GM12878 (cell line): Measurements from ENCODE around the gene ZNF408. TPM values are rescaled to one million over a fixed set of nuclear protein-coding genes. Genes with fewer than 3 reads are reported as not detected.

Source experiments
- ATAC-seq: fragments of 200-7000 bp; cut with Tn5 transposase; 3 replicates; pipeline ENCODE4 v1.9.1; 2020; ENCODE audit warnings: mild to moderate bottlenecking, moderate library complexity
- BruUV-seq: library from RNA; stranded (reverse); fragments of 400-500 nt; replicated peaks from 2 replicates; lab custom pipeline; 2021; lab: Mats Ljungman, UMichigan
- CTCF ChIA-PET: fragments of 300-600 bp; sonication (Branson Sonifier 250); formaldehyde crosslinking; extraction: SDS; loops from one replicate; lab custom pipeline; 2021; ENCODE audit warnings: inconsistent platforms; lab: Yijun Ruan, JAX
- POLR2A ChIA-PET: fragments of 350-600 bp; formaldehyde crosslinking; extraction: SDS; loops from one replicate; lab custom pipeline; 2021; ENCODE audit warnings: inconsistent platforms; lab: Charles Lee
- RAD21 ChIA-PET: fragments of 300-600 bp; sonication (Branson Sonifier 250); formaldehyde crosslinking; loops from one replicate; lab custom pipeline; 2023; ENCODE audit warnings: antibody characterized with exemption; ENCODE audit not compliant: unreplicated experiment; lab: Charles Lee
- SMC1A ChIA-PET: fragments of 300-600 bp; sonication (Branson Sonifier 250); formaldehyde crosslinking; loops from one replicate; lab custom pipeline; 2023; ENCODE audit not compliant: unreplicated experiment, uncharacterized antibody; lab: Charles Lee
- DNase-seq: peaks from one replicate; pipeline ENCODE4 v3.0.0-alpha.2; 2011; ENCODE audit warnings: low read depth, low spot score
- FAIRE-seq: peaks from 3 replicates; lab custom pipeline; 2011; peaks lifted over from hg19 to GRCh38; lab: Jason Lieb, UNC
- H2AFZ ChIP-seq: 2 replicates; pipeline ENCODE4 v1.6.0; 2011; ENCODE audit warnings: low read depth, low read length, control low read depth; ENCODE audit not compliant: control insufficient read depth
- H3K27ac ChIP-seq: 2 replicates; pipeline ENCODE4 v1.5.1; 2011; ENCODE audit warnings: control low read depth; ENCODE audit not compliant: control insufficient read depth, insufficient read depth
- H3K27me3 ChIP-seq, 2 experiments: replicated peaks in 1 of 2; 2 replicates each; pipeline versions ENCODE4 v1.6.0 to v1.6.1; 2011; ENCODE audit warnings: low read length in 1 of 2; ENCODE audit not compliant: control insufficient read depth in 2 of 2, insufficient read depth in 2 of 2
- H3K36me3 ChIP-seq, 2 experiments: 2 replicates each; pipeline ENCODE4 v1.5.1; 2011; ENCODE audit warnings: low read length in 1 of 2; ENCODE audit not compliant: control insufficient read depth in 2 of 2, insufficient read depth in 2 of 2
- H3K4me1 ChIP-seq: 2 replicates; pipeline ENCODE4 v1.6.1; 2011; ENCODE audit warnings: mild to moderate bottlenecking, low read length, moderate library complexity, mixed read lengths; ENCODE audit not compliant: control insufficient read depth, insufficient read depth
- H3K4me2 ChIP-seq: 2 replicates; pipeline ENCODE4 v1.6.0; 2011; ENCODE audit warnings: control low read depth; ENCODE audit not compliant: control insufficient read depth, insufficient read depth
- H3K4me3 ChIP-seq: fragments of 200-600 bp; sonication (generic); 2 replicates; pipeline ENCODE4 v1.5.1; 2016
- H3K79me2 ChIP-seq: 2 replicates; pipeline ENCODE4 v1.6.0; 2011; ENCODE audit warnings: low read length; ENCODE audit not compliant: control insufficient read depth, insufficient read depth
- H3K9ac ChIP-seq: 2 replicates; pipeline ENCODE4 v1.8.0; 2011; ENCODE audit warnings: low read length, control low read depth, mixed read lengths; ENCODE audit not compliant: control insufficient read depth, insufficient read depth
- H3K9me3 ChIP-seq: replicated peaks from 3 replicates; pipeline ENCODE4 v1.5.1; 2011; ENCODE audit warnings: mild to moderate bottlenecking, low read length; ENCODE audit not compliant: control insufficient read depth, insufficient read depth
- H4K20me1 ChIP-seq: 2 replicates; pipeline ENCODE4 v1.6.0; 2011; ENCODE audit not compliant: control insufficient read depth, insufficient read depth
- BCL11A ChIP-seq: IDR thresholded peaks from 2 replicates; pipeline ENCODE4 v1.6.1; 2011; ENCODE audit warnings: low read depth, low read length
- CREM ChIP-seq: IDR thresholded peaks from 2 replicates; pipeline ENCODE4 v1.6.1; 2014; ENCODE audit warnings: antibody characterized with exemption, low read depth
- EED ChIP-seq: sonication (generic); IDR thresholded peaks from 2 replicates; pipeline ENCODE4 v1.6.1; 2016; ENCODE audit warnings: antibody characterized with exemption, low read depth
- EP300 ChIP-seq, 2 experiments: fragments of 150-350 bp in 1 of 2; IDR thresholded peaks; 2 replicates each; pipeline ENCODE4 v1.6.1; 2011 to 2012; ENCODE audit warnings: low read depth in 2 of 2, low read length in 2 of 2, borderline replicate concordance in 1 of 2, improper control_type of control experiment in 1 of 2, inconsistent platforms in 1 of 2; ENCODE audit not compliant: control insufficient read depth in 1 of 2
- PAX5 ChIP-seq: IDR thresholded peaks from 2 replicates; pipeline ENCODE4 v1.6.1; 2011; ENCODE audit warnings: low read depth, low read length, borderline replicate concordance
- POU2F2 ChIP-seq: IDR thresholded peaks from 3 replicates; pipeline ENCODE4 v1.6.1; 2011; ENCODE audit warnings: low read depth, mild to moderate bottlenecking, low read length, borderline replicate concordance
- RFX5 ChIP-seq: IDR thresholded peaks from 2 replicates; pipeline ENCODE4 v1.6.1; 2011; ENCODE audit warnings: low read depth, low read length, improper control_type of control experiment
- SP1 ChIP-seq: IDR thresholded peaks from one replicate; pipeline ENCODE4 v1.6.1; 2011; ENCODE audit warnings: low read depth, low read length
- SREBF1 ChIP-seq: IDR thresholded peaks from 2 replicates; pipeline ENCODE4 v1.6.1; 2012; ENCODE audit warnings: mild to moderate bottlenecking, low read length
- STAT1 ChIP-seq: fragments of 450-650 bp; conservative IDR thresholded peaks from 2 replicates; pipeline ENCODE4 v1.6.1; 2014; ENCODE audit warnings: antibody characterized with exemption, mild to moderate bottlenecking
- TARDBP ChIP-seq: IDR thresholded peaks from 2 replicates; pipeline ENCODE4 v1.6.1; 2016; ENCODE audit warnings: borderline replicate concordance
- TCF12 ChIP-seq: IDR thresholded peaks from 2 replicates; pipeline ENCODE4 v1.6.1; 2011; ENCODE audit warnings: low read depth, mild to moderate bottlenecking, low read length
- USF1 ChIP-seq: IDR thresholded peaks from 2 replicates; pipeline ENCODE4 v1.6.1; 2011; ENCODE audit warnings: borderline replicate concordance, low read depth, mild to moderate bottlenecking, moderate library complexity, mixed read lengths, low read length; ENCODE audit not compliant: insufficient read depth; ENCODE audit errors: extremely low read length
- ZBED1 ChIP-seq: IDR thresholded peaks from 2 replicates; pipeline ENCODE4 v1.6.1; 2016; ENCODE audit warnings: borderline replicate concordance
- ZZZ3 ChIP-seq: IDR thresholded peaks from 2 replicates; pipeline ENCODE4 v1.6.1; 2011; ENCODE audit warnings: low read depth; ENCODE audit not compliant: control insufficient read depth, insufficient read length
- WGBS: methylation state at CpG from one replicate; pipeline ENCODE4 v1.1.6; 2016; ENCODE audit warnings: low lambda C conversion rate; ENCODE audit not compliant: insufficient replicate concordance, insufficient coverage; ENCODE audit errors: missing lambda C conversion rate; 5-methylcytosine and 5-hydroxymethylcytosine counted together
- in situ Hi-C: fragments of 300-500 bp; cut with MboI; formaldehyde crosslinking; loops from 9 replicates; pipeline ENCODE4 v1.14.3; 2018; ENCODE audit warnings: mixed read lengths
- intact Hi-C: fragments of 100-400 bp; cut with micrococcal nuclease; formaldehyde crosslinking; loops from one replicate; pipeline ENCODE4 v1.14.2; 2022; ENCODE audit not compliant: unreplicated experiment
- polyA plus RNA-seq, 11 experiments: library from polyadenylated mRNA; depleted of rRNA in 4 of 11; unstranded in 6 of 11; stranded (reverse) in 5 of 11; fragments of >200 nt; fragmentation: Nextera tagmentation in 4 of 11; fragmentation: Illumina TruSeq in 1 of 11; extraction: Ambion mirVana in 4 of 11; extraction: Trizol in 1 of 11; gene quantifications; 1 replicate in 1 of 11; 2 replicates in 10 of 11; pipeline versions ENCODE4 v1.2.1 to v1.2.3, GENCODE V29; 2011 to 2016; ENCODE audit warnings: inconsistent platforms in 2 of 11, missing spikeins in 2 of 11, low read depth in 1 of 11
- total RNA-seq, 4 experiments: library from RNA; depleted of rRNA in 3 of 4; stranded (reverse); fragments of >200 nt in 3 of 4; fragmentation: Illumina TruSeq in 1 of 4; extraction: Trizol in 1 of 4; gene quantifications; 2 replicates each; pipeline versions ENCODE4 v1.2.1 to v1.2.3, GENCODE V29; 2013 to 2021
- TF ChIP-seq, protein P1 (sequence below): fragments of 450-650 bp; IDR thresholded peaks from 2 replicates; pipeline ENCODE4 v1.6.1; 2016; ENCODE audit warnings: mild to moderate bottlenecking, moderate library complexity, borderline replicate concordance

ZNF408 gene
- total and polyA plus RNA-seq, 10 of the 15 experiments (the other 5 are each of a cell fraction or from before 2014, with no cell fraction given), result 0.19 to 11.3 (median 7.2) TPM

DNA sequence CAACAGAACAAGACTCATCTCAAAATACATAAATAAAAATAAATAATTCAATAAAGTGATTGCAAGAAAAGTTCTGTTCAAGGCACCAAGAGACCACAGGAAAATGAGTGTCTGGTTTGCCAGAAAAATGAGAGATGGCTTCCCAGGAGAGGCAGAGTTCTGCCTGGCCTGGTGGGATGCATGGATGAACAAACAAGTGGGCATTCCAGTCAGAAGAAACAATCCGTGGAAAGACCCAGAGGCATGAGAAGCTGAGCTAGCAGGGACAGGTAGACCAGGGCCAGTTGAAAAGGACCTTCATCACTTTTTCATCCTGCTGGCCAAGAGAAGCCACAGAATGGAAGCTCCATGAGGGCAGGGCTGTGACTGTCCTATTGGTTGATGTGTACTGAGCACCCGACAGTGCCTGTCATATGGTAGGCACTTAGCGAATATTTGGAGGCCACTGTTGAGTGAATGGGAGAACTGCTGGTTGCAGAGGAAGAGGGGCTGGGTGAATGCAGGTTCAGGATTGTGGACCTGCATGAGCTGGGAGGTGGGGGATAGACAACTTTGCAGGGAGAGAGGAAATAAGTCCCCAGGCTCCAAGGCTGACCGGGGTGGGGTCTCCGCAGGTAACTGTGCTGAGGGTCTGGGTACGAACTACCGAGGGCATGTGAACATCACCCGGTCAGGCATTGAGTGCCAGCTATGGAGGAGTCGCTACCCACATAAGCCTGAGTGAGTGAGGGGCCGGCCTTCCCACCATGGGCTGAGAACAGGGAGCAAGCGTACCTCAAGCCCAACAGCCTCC lies 21.9 kb downstream of the ZNF408 start:
- POLR2A ChIA-PET, result interaction anchor here (0.6 kb wide), 1 partner anchor 194 kb away, joined by 3 read pairs; no protein-coding TSS in a partner anchor
- ATAC-seq (no peak), FAIRE-seq (no peak)

More for the DNA sequence above, 21.9 kb downstream of the ZNF408 start:
- Histone ChIP-seq H3K4me1 (no peaks in the 10 kb centered on the region; the same call in 1 of the 2 replicates), H2AFZ (no peak overlapping the region), H3K36me3 (no peaks in the 10 kb centered on the region), H3K27me3 (no peaks in the 10 kb centered on the region), H3K27ac (no peak overlapping the region), H3K4me2 (no peak overlapping the region), H3K9ac (no peak overlapping the region), H4K20me1 (no peaks in the 10 kb centered on the region), H3K9me3 (no peaks in the 10 kb centered on the region), H3K4me3 (no peak overlapping the region), H3K79me2 (no peaks in the 10 kb centered on the region)
- ChIA-PET SMC1A (no interaction called here), CTCF (no interaction called here), RAD21 (no interaction called here)
- in situ Hi-C loops (no loop called here), intact Hi-C loops (no loop called here)
- BruUV-seq, result no TSS peak
- no peak for DNase-seq
- 77% methylated on average over 11 of the region's 11 CpGs for WGBS
- TF ChIP-seq EP300 (IDR thresholded peaks at IDR 0.05; ENCODE audit: borderline replicate concordance in 1 of 2, control insufficient read depth in 1 of 2, low read depth in 2 of 2, low read length in 2 of 2) (no peak), PAX5 (no peak), USF1 (no peak), SP1 (no peak), BCL11A (no peak), RFX5 (no peak), EED (no peak), ZZZ3 (no peak), POU2F2 (no peak), STAT1 (no peak), TARDBP (no peak), TCF12 (no peak), SREBF1 (no peak), CREM (no peak), ZBED1 (no peak)
- TF ChIP-seq, protein P1, sequence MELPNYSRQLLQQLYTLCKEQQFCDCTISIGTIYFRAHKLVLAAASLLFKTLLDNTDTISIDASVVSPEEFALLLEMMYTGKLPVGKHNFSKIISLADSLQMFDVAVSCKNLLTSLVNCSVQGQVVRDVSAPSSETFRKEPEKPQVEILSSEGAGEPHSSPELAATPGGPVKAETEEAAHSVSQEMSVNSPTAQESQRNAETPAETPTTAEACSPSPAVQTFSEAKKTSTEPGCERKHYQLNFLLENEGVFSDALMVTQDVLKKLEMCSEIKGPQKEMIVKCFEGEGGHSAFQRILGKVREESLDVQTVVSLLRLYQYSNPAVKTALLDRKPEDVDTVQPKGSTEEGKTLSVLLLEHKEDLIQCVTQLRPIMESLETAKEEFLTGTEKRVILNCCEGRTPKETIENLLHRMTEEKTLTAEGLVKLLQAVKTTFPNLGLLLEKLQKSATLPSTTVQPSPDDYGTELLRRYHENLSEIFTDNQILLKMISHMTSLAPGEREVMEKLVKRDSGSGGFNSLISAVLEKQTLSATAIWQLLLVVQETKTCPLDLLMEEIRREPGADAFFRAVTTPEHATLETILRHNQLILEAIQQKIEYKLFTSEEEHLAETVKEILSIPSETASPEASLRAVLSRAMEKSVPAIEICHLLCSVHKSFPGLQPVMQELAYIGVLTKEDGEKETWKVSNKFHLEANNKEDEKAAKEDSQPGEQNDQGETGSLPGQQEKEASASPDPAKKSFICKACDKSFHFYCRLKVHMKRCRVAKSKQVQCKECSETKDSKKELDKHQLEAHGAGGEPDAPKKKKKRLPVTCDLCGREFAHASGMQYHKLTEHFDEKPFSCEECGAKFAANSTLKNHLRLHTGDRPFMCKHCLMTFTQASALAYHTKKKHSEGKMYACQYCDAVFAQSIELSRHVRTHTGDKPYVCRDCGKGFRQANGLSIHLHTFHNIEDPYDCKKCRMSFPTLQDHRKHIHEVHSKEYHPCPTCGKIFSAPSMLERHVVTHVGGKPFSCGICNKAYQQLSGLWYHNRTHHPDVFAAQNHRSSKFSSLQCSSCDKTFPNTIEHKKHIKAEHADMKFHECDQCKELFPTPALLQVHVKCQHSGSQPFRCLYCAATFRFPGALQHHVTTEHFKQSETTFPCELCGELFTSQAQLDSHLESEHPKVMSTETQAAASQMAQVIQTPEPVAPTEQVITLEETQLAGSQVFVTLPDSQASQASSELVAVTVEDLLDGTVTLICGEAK, result no peak
